ENCODE data around the gene ESR2.

Gene ESR2

GRCh38 chr14:64091217-64091616, 203.0 kb downstream of the ESR2 start:
- H3K27me3 ChIP-seq (ENCODE audit: control insufficient read depth, low read length): no peaks in the 10 kb centered on the region
- H3K79me2 ChIP-seq (ENCODE audit: control insufficient read depth, low read length): no peaks in the 10 kb centered on the region
- H3F3A ChIP-seq (ENCODE audit: control insufficient read depth, insufficient read depth): peaks cover 6% of the 10 kb centered on the region; the same call in 1 of the 2 replicates
- no peak overlapping the region for H3K4me3 ChIP-seq (ENCODE audit: low read length)
- H3K4me1 ChIP-seq (ENCODE audit: control insufficient read depth, low read length): no peaks in the 10 kb centered on the region
- no peaks in the 10 kb centered on the region for H3K9me3 ChIP-seq (ENCODE audit: control insufficient read depth, insufficient read depth, low read length)
- peaks cover 90% of the 10 kb centered on the region for H3K36me3 ChIP-seq (ENCODE audit: control insufficient read depth, low read length)
- no peak overlapping the region for H3K27ac ChIP-seq (ENCODE audit: low read depth, low read length)
- no peaks in the 10 kb centered on the region for H3K9me2 ChIP-seq (replicated peaks; ENCODE audit: control insufficient read depth, low read length)
- no peak overlapping the region for H3K4me2 ChIP-seq (ENCODE audit: low read length)
- TF ChIP-seq CTCF (IDR thresholded peaks at IDR 0.05; ENCODE audit: low read depth, low read length, poor library complexity, severe bottlenecking): no peak
- TF ChIP-seq EZH2phosphoT487 (IDR thresholded peaks at IDR 0.05; ENCODE audit: borderline replicate concordance, low read length): no peak
- no peaks in the 10 kb centered on the region; the same call in 1 of the 2 replicates for H4K20me1 ChIP-seq (ENCODE audit: control insufficient read depth, insufficient read depth, low read depth, low read length)

- H3K9me3 ChIP-seq (ENCODE audit: control insufficient read depth, insufficient read depth, low read length): no peaks in the 10 kb centered on the region
- peaks cover 6% of the 10 kb centered on the region; the same call in 1 of the 2 replicates for H3F3A ChIP-seq (ENCODE audit: control insufficient read depth, insufficient read depth)
- H4K20me1 ChIP-seq (ENCODE audit: control insufficient read depth, insufficient read depth, low read depth, low read length): no peaks in the 10 kb centered on the region; the same call in 1 of the 2 replicates
- H3K9me2 ChIP-seq (replicated peaks; ENCODE audit: control insufficient read depth, low read length): no peaks in the 10 kb centered on the region
- no peaks in the 10 kb centered on the region for H3K79me2 ChIP-seq (ENCODE audit: control insufficient read depth, low read length)
- TF ChIP-seq EZH2phosphoT487 (IDR thresholded peaks at IDR 0.05; ENCODE audit: borderline replicate concordance, low read length) (no peak), CTCF (IDR thresholded peaks at IDR 0.05; ENCODE audit: low read depth, low read length, poor library complexity, severe bottlenecking) (no peak)
- peaks cover 90% of the 10 kb centered on the region for H3K36me3 ChIP-seq (ENCODE audit: control insufficient read depth, low read length)
- no peaks in the 10 kb centered on the region for H3K27me3 ChIP-seq (ENCODE audit: control insufficient read depth, low read length)
- H3K4me3 ChIP-seq (ENCODE audit: low read length): no peak overlapping the region
- no peak overlapping the region for H3K4me2 ChIP-seq (ENCODE audit: low read length)
- no peak overlapping the region for H3K27ac ChIP-seq (ENCODE audit: low read depth, low read length)
- H3K4me1 ChIP-seq (ENCODE audit: control insufficient read depth, low read length): no peaks in the 10 kb centered on the region
These were observed 204.3 kb downstream of the ESR2 start for GRCh38 chr14:64089920-64090319.

DNA sequence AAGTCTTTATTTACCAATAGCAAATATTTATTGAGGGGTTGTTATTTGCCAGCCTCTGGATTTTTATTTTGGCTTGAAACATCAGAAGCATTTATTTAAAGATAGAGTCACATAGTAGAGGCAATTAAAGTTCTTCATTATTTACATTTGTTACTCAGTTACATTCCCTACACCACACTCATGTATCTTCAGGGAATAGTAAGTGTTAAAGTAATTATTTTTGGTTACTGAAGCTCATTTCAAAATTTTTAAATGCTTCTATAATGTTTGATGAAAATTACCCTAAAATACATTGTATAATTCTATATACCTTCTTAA, 205.6 kb downstream of the ESR2 start:
- no peaks in the 10 kb centered on the region for H3K9me3 ChIP-seq (ENCODE audit: control insufficient read depth, insufficient read depth, low read length)
- H4K20me1 ChIP-seq (ENCODE audit: control insufficient read depth, insufficient read depth, low read depth, low read length): no peaks in the 10 kb centered on the region; the same call in 1 of the 2 replicates
- H3K4me2 ChIP-seq (ENCODE audit: low read length): no peak overlapping the region
- H3K27me3 ChIP-seq (ENCODE audit: control insufficient read depth, low read length): no peaks in the 10 kb centered on the region
- no peaks in the 10 kb centered on the region for H3K79me2 ChIP-seq (ENCODE audit: control insufficient read depth, low read length)
- TF ChIP-seq CTCF (IDR thresholded peaks at IDR 0.05; ENCODE audit: low read depth, low read length, poor library complexity, severe bottlenecking) (no peak), EZH2phosphoT487 (IDR thresholded peaks at IDR 0.05; ENCODE audit: borderline replicate concordance, low read length) (no peak)
- H3K9me2 ChIP-seq (replicated peaks; ENCODE audit: control insufficient read depth, low read length): no peaks in the 10 kb centered on the region
- H3K36me3 ChIP-seq (ENCODE audit: control insufficient read depth, low read length): peaks cover 91% of the 10 kb centered on the region
- H3K27ac ChIP-seq (ENCODE audit: low read depth, low read length): no peak overlapping the region
- H3F3A ChIP-seq (ENCODE audit: control insufficient read depth, insufficient read depth): peaks cover 6% of the 10 kb centered on the region; the same call in 1 of the 2 replicates
- no peak overlapping the region for H3K4me3 ChIP-seq (ENCODE audit: low read length)
- no peaks in the 10 kb centered on the region for H3K4me1 ChIP-seq (ENCODE audit: control insufficient read depth, low read length)

Data from DOHH2 (cell line).